ENCODE data around the gene C2CD2. TPM values are rescaled to one million over a fixed set of nuclear protein-coding genes. Genes with fewer than 3 reads are reported as not detected.

Gene C2CD2
- total RNA-seq, 6 experiments from 2014 or later: 7.3 to 11.4 (median 8.3) TPM

DNA sequence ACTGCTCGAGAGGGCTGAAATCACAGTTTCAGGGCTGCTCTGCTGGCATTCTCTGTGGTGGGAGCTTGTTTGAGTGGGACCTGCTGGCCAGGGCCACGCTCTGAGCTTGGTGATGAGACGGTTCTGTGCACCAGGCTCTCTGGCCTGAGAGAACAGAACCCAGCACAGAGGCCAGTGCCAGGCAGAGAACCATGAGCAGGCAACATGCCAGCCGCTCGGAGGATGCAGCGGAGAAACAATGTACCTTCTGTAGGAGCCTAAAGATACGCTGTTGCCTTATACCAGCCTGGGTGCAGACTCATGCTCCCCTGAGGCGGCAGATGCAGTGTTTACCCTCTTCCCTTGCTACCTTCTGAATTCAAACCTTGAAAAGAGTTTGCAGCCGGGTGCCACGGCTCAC, 10.0 kb downstream of the C2CD2 start:
- no peaks in the 10 kb centered on the region for H3K27me3 ChIP-seq
- no peaks in the 10 kb centered on the region for H3K4me1 ChIP-seq
- no peak for ATAC-seq

DNA sequence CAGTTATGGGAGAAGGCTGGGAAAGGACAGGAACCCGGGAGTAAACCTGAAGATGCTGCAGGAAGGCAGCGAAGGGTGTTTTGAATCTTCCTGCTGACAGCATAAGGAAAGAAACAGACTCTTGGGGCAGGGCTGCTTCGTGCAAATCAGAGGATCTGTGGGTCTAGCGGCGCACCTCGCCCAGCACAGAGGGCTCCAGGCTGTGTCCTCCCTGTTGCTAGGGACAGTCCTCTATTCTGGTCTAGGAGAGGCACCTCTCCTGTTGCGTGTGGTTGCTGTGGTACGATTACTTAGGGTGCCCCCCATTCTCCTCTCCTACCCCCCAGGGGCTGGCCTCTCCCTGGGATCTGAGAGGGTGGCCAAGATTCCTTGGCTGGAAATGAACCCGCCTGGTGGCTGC, 11.4 kb downstream of the C2CD2 start:
- no peak for DNase-seq

More for the DNA sequence above, 10.0 kb downstream of the C2CD2 start:
- no peak for TF ChIP-seq POLR2A (IDR thresholded peaks at IDR 0.05)
- TF ChIP-seq, protein P1, sequence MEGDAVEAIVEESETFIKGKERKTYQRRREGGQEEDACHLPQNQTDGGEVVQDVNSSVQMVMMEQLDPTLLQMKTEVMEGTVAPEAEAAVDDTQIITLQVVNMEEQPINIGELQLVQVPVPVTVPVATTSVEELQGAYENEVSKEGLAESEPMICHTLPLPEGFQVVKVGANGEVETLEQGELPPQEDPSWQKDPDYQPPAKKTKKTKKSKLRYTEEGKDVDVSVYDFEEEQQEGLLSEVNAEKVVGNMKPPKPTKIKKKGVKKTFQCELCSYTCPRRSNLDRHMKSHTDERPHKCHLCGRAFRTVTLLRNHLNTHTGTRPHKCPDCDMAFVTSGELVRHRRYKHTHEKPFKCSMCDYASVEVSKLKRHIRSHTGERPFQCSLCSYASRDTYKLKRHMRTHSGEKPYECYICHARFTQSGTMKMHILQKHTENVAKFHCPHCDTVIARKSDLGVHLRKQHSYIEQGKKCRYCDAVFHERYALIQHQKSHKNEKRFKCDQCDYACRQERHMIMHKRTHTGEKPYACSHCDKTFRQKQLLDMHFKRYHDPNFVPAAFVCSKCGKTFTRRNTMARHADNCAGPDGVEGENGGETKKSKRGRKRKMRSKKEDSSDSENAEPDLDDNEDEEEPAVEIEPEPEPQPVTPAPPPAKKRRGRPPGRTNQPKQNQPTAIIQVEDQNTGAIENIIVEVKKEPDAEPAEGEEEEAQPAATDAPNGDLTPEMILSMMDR (IDR thresholded peaks at IDR 0.05): no peak
- H3K9me3 ChIP-seq: no peaks in the 10 kb centered on the region
- H3K36me3 ChIP-seq: peaks cover 0 to 1% (median 0%) of the 10 kb centered on the region in 4 donors
- H3K4me3 ChIP-seq: no peak overlapping the region
- no peak overlapping the region for H3K27ac ChIP-seq
- intact Hi-C loops (cut with DNase I): no loop called here
- WGBS (ENCODE audit: insufficient coverage, low coverage, low lambda C conversion rate, missing lambda C conversion rate): 88% methylated on average over 1 of the region's 10 CpGs
- no peak for DNase-seq

DNA sequence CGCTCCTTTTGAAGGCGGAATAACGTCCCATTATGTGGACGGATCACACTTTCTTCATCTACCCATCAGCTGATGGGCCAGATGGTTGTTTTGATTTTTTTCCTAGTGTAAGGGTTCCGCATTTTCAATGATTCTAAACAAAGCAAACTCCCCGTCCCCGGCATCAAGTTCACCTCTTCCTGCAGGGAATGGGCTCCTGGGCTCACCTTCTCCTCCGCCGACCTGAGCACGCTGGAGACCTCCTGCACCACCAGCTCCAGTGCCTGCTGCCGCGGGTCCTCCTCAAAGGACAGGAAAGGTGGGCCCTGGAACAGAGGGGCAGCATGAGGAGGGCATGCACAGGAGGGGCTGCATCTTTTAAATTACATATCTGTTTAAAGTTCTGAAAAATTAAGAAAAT, 11.9 kb downstream of the C2CD2 start:
- no peak for DNase-seq
- no peak for ATAC-seq
- Histone ChIP-seq H3K4me3 (no peak overlapping the region), H3K36me3 (peaks cover 0 to 1% (median 0%) of the 10 kb centered on the region in 4 donors), H3K27me3 (no peaks in the 10 kb centered on the region), H3K9me3 (no peaks in the 10 kb centered on the region), H3K27ac (no peak overlapping the region), H3K4me1 (no peaks in the 10 kb centered on the region)
- TF ChIP-seq POLR2A (IDR thresholded peaks at IDR 0.05): no peak
- TF ChIP-seq, protein P1 (IDR thresholded peaks at IDR 0.05): no peak
- WGBS (ENCODE audit: insufficient coverage, low coverage, low lambda C conversion rate, missing lambda C conversion rate): 98% methylated on average over 6 of the region's 12 CpGs
- intact Hi-C loops (cut with DNase I): no loop called here

More for the DNA sequence above, 11.4 kb downstream of the C2CD2 start:
- Histone ChIP-seq H3K4me1 (no peaks in the 10 kb centered on the region), H3K36me3 (peaks cover 0 to 1% (median 0%) of the 10 kb centered on the region in 4 donors), H3K9me3 (no peaks in the 10 kb centered on the region), H3K27me3 (no peaks in the 10 kb centered on the region), H3K27ac (no peak overlapping the region), H3K4me3 (no peak overlapping the region)
- ATAC-seq: no peak
- intact Hi-C loops (cut with DNase I): no loop called here
- 63% methylated on average over 2 of the region's 9 CpGs for WGBS (ENCODE audit: insufficient coverage, low coverage, low lambda C conversion rate, missing lambda C conversion rate)
- no peak for TF ChIP-seq POLR2A (IDR thresholded peaks at IDR 0.05)
- TF ChIP-seq, protein P1 (IDR thresholded peaks at IDR 0.05): no peak

DNA sequence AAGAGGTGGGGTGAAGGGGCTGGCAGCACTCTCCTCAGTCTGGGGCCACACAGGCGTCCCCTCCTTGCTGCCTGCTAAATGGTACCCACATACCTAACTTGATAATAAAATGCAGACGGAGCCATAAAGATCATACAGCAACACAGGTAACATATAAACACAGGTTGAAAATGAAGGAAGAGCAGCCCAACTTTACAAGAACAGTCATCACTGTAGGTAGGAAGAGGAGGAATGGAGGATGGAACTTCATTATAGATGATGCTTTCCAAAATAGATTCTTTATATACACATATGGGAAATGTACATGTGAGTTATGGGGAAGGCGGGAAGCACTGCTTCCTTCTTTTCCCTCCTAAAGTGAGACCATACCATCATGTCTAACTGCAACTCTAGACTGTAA, 13.4 kb downstream of the C2CD2 start:
- peaks cover 0 to 1% (median 0%) of the 10 kb centered on the region in 4 donors for H3K36me3 ChIP-seq
- WGBS (ENCODE audit: insufficient coverage, low coverage, low lambda C conversion rate, missing lambda C conversion rate): 89% methylated on average over 3 of the region's 3 CpGs

More for the DNA sequence above, 13.4 kb downstream of the C2CD2 start:
- Histone ChIP-seq H3K27ac (no peak overlapping the region), H3K4me1 (no peaks in the 10 kb centered on the region), H3K4me3 (no peak overlapping the region), H3K9me3 (no peaks in the 10 kb centered on the region), H3K27me3 (no peaks in the 10 kb centered on the region)
- TF ChIP-seq POLR2A (IDR thresholded peaks at IDR 0.05): no peak
- TF ChIP-seq, protein P1 (IDR thresholded peaks at IDR 0.05): no peak
- intact Hi-C loops (cut with DNase I): no loop called here
- DNase-seq (no peak), ATAC-seq (no peak)

Data from right lobe of liver (tissue), 6 donors.